ENCODE measurements around the gene ZNF276. TPM values are rescaled to one million over a fixed set of nuclear protein-coding genes. Genes with fewer than 3 reads are reported as not detected.
"Not testable (repeated sequence)": the region's sequence is repeated elsewhere in the genome, so short reads cannot be mapped to it uniquely, and the experiment has no call there.

The ZNF276 gene
- total RNA-seq, 1 donor from 2014 or later: 22.5 TPM

DNA sequence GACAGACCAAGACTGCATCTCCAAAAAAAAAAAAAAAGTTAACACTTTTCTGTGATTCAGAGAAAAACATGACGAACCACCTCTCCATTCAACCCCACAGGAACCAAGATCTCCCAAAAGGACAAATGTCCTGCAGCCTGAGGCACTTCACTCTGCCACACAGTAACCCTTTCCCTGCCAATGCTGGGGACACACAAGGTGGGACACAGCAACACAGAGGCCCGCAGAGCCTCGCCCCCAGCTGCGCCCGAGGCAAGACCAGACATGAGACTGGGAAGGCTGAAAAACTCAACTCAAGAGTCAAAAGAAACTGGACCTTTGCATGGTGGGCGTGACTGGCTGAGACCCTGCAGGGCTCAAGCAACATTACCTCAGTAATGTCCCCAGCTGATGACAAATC, 61.2 kb downstream of the ZNF276 start:
- TF ChIP-seq, protein P1, sequence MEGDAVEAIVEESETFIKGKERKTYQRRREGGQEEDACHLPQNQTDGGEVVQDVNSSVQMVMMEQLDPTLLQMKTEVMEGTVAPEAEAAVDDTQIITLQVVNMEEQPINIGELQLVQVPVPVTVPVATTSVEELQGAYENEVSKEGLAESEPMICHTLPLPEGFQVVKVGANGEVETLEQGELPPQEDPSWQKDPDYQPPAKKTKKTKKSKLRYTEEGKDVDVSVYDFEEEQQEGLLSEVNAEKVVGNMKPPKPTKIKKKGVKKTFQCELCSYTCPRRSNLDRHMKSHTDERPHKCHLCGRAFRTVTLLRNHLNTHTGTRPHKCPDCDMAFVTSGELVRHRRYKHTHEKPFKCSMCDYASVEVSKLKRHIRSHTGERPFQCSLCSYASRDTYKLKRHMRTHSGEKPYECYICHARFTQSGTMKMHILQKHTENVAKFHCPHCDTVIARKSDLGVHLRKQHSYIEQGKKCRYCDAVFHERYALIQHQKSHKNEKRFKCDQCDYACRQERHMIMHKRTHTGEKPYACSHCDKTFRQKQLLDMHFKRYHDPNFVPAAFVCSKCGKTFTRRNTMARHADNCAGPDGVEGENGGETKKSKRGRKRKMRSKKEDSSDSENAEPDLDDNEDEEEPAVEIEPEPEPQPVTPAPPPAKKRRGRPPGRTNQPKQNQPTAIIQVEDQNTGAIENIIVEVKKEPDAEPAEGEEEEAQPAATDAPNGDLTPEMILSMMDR (IDR thresholded peaks at IDR 0.05; ENCODE audit: unreplicated experiment): no peak
- Mint-ChIP-seq H3K4me3 (ENCODE audit: low read depth) (no peak overlapping the region), H3K9me3 (ENCODE audit: low read depth) (no peaks in the 10 kb centered on the region), H3K4me1 (ENCODE audit: low read depth) (no peaks in the 10 kb centered on the region), H3K27ac (no peak overlapping the region), H3K36me3 (ENCODE audit: insufficient read depth) (peaks cover 22% of the 10 kb centered on the region), H3K27me3 (no peaks in the 10 kb centered on the region)
- DNase-seq (ENCODE audit: low spot score, unreplicated experiment): no peak

- H3K27me3 Mint-ChIP-seq; DNase-seq (ENCODE audit: low spot score, unreplicated experiment); H3K4me3 Mint-ChIP-seq (ENCODE audit: low read depth); H3K27ac Mint-ChIP-seq; H3K4me1 Mint-ChIP-seq (ENCODE audit: low read depth); H3K9me3 Mint-ChIP-seq (ENCODE audit: low read depth): not testable (repeated sequence)
- peaks cover 22% of the 10 kb centered on the region for H3K36me3 Mint-ChIP-seq (ENCODE audit: insufficient read depth)
Observed at GRCh38 chr16:89783952-89784351, 62.6 kb downstream of the ZNF276 start.

DNA sequence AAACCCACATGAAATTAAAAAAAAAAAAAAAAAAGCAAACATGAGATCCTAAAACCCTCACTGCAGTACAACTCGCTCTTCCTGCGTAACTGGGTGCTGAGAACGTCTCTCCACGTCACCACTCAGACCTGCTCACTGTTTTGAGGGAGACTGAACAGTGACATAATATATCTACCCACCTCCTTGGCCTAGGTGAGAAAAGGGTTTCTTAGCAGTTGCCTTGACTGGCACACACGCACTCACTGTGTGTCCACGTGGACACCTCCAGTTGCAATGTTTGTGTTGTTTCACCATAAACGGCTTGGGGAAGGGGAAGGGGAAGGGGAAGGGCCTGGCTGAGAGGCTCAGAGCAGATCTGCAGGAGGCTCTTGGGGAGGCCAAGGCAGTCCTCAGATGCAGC, 63.1 kb downstream of the ZNF276 start:
- Mint-ChIP-seq H3K4me3 (ENCODE audit: low read depth) (no peak overlapping the region), H3K27ac (no peak overlapping the region), H3K4me1 (ENCODE audit: low read depth) (no peaks in the 10 kb centered on the region), H3K36me3 (ENCODE audit: insufficient read depth) (peaks cover 22% of the 10 kb centered on the region), H3K9me3 (ENCODE audit: low read depth) (no peaks in the 10 kb centered on the region), H3K27me3 (no peaks in the 10 kb centered on the region)
- TF ChIP-seq, protein P1 (IDR thresholded peaks at IDR 0.05; ENCODE audit: unreplicated experiment): no peak
- DNase-seq (ENCODE audit: low spot score, unreplicated experiment): no peak

DNA sequence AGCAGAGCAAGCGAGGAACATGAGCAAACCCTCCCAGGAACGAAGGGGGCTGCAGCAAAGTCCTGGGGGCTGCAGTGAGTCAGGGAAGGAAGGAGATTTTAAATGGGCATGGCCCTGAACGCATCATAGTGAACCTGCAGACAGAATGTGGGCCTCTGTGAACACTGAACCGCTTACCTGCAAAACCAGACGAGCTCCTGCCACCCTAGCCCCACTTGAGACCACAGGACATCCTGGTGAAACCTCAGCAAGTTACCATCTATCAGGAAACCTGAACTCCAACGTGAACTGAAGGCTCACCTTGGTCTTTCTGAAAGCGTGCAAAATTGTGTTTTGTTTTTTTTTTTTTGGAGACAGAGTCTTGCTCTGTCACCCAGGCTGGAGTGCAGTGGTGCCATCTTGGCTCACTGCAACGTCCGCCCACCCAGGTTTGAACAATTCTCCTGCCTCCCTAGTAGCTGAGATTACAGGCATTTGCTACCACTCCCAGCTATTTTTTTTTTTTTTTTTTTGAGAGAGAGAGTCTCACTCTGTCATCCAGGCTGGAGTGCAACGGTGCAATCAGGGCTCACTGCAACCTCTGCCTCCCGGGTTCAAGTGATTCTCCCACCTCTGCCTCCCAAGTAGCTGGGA, 64.3 kb downstream of the ZNF276 start:
- Mint-ChIP-seq H3K27ac (no peak overlapping the region), H3K9me3 (ENCODE audit: low read depth) (no peaks in the 10 kb centered on the region), H3K27me3 (no peaks in the 10 kb centered on the region), H3K4me3 (ENCODE audit: low read depth) (no peak overlapping the region), H3K36me3 (ENCODE audit: insufficient read depth) (peaks cover 21% of the 10 kb centered on the region), H3K4me1 (ENCODE audit: low read depth) (no peaks in the 10 kb centered on the region)
- TF ChIP-seq, protein P1 (IDR thresholded peaks at IDR 0.05; ENCODE audit: unreplicated experiment): no peak
- no peak for DNase-seq (ENCODE audit: low spot score, unreplicated experiment)

DNA sequence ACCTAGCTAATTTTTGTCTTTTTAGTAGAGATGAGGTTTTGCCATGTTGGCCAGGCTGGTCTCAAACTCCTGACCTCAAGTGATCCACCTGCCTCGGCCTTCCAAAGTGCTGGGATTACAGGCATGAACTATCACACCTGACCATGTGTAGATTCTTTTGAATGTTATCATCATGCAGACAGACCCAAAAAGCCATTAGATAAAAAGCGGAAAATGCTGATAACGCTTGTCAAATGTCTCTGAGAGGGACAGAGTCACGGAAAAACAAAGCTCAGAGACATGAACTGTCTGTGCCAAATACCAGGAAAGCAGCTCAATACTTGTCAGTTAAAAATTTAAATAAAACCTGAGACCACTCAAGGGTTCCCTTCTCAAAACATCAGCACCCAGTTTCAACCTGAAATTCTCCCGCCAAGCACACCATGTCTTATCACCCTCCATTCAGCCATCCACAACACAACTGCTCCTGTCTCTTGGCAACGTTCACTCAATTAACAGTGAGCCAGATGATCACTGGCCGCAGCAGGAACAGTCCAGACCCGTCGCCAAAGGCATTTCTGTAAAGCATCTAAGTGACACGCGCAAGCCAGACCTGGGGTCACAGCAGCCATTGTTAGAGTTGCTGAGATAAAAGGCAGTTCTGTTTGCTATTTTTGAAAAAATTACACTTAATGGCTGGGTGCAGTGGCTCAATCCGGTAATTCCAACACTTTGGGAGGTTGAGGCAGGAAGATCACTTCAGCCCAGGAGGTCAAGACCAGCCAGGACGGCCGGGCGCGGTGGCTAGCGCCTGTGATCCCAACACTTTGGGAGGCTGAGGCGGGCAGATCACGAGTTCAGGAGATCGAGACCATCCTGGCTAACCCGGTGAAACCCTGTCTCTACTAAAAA, 65.4 kb downstream of the ZNF276 start:
- Mint-ChIP-seq H3K9me3 (ENCODE audit: low read depth) (no peaks in the 10 kb centered on the region), H3K36me3 (ENCODE audit: insufficient read depth) (peaks cover 22% of the 10 kb centered on the region), H3K27me3 (no peaks in the 10 kb centered on the region), H3K4me3 (ENCODE audit: low read depth) (no peak overlapping the region), H3K27ac (no peak overlapping the region), H3K4me1 (ENCODE audit: low read depth) (no peaks in the 10 kb centered on the region)
- TF ChIP-seq, protein P1 (IDR thresholded peaks at IDR 0.05; ENCODE audit: unreplicated experiment): no peak
- no peak for DNase-seq (ENCODE audit: low spot score, unreplicated experiment)

Data from progenitor cell of endocrine pancreas (in vitro differentiated cells).